Activated T-cell treated with anti-CD3 and anti-CD28 coated beads for 24 hours (primary cell): Measurements from ENCODE around the gene GLB1L2.
"Not testable (repeated sequence)": the region's sequence is repeated elsewhere in the genome, so short reads cannot be mapped to it uniquely, and the experiment has no call there.

ENCODE experiments used
- DNase-seq: peaks from one replicate; pipeline ENCODE4 v3.0.0-alpha.2; 2020; ENCODE audit warnings: low read depth

Gene GLB1L2

DNA sequence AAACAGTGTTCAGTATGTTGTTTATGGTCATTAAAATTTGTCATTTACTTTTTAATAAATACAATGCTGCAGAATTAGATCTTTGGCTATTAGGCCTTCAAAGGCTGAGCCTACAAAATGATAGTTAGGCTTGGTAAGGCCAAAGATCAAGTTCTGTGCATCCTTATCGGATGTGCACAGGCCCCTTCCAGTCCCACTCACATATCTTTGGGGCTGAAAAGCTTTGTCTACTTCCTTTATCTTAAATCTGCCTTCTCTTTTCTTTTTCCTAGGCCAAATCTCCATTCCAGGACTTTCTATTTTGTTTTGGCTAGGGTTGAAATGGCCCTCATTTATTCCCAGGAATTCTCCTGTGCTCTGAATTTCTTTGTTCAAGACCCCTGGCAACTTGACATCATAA, 3.4 kb upstream of the GLB1L2 start:
- no peak for DNase-seq

DNA sequence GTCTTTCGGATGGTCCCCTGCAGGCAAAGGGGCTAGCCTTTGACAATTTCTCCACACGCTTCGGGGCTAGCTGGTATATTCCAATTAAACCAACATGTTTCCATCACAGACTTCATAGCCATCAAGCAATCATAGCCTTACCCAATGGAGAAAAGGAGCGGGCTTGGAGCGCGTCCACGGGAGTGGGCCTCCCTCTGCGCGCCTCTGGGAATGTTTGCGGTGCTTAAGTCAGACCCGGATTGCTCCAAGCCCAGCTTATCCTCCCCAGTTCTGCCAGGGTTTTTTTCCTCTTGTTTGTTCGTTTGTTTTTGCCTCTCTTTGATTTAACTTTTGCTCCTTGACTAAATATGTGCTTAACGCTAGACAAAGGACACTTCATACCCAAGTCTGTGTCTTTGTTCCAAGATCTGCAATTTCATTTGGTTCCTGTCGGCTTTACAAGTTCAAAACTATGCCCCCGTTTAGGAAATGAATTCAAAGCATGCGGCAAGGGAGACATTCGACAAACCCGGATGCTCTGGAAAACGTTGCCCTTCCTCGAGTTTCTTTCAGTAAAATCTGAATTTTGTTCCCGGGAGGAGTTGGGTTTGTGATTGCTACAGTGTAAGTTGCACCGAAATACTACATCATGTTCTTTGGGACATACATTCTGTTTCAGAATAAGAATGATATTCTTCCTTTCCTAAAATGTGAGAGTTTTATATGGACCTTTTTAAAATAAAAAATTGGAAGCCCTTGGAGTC, 1.0 kb upstream of the GLB1L2 start:
- DNase-seq = no peak

DNA sequence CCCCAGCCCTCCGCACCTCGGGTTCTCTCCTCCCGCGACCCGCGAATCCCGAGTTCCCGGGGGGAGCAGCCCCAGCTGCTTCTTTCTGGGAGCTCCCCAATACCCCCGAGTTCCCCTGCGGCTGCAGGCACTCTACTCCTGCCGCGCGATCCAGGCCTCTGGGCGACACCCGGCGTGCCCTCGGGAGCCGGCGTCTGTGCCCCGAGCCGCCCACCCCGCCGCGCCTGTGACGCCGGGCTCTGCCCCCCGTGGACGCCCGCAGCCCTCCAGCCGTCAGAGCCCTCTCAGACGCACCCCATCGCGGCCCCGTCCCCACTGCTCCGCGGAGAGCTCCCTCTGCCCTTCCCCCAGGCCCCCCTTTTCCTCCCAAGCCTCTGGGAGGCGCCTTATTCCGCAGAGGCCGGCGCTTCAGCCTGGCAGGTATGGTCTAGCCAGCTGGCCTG, 422 bp downstream of the GLB1L2 start:
- no peak for DNase-seq

DNA sequence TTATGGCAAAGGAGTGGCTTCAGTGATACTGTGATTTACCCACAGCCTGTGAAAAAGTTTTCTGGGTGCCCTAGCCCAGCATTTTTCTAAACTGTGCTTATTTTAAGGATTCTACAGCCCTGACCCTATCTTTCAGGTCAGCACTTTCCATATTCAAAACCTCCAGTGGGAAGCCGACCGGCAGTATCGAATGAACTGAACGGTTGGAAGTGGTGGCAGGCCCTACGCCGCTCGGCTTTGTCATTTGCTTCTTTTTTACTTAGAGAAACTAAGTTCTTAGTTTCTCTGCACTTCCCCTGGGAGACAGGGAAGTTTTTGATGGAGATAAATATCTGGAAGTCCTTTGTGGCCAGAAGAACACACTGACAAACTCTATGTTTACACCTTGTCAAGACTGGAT, 994 bp downstream of the GLB1L2 start:
- no peak for DNase-seq

DNA sequence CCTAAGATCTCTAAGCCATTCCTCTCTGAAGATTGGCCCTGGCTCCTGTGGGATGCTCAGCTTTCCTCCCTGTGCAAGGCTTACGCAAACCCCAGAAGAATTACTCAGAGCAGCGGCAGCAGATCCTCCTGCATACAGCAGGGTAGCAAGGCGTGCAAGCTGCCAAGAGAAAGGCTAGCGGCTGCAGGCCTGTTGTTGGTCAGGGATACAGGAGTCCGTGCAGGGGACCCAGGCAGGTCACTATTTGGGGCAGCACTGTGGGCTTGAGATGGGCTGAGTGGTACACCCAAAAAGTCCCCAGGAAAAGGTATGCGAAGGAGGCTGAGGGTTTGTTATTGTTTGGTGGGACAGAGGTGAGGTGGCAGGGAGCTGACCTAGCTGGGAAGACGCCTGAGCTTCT, 1.5 kb downstream of the GLB1L2 start:
- no peak for DNase-seq

DNA sequence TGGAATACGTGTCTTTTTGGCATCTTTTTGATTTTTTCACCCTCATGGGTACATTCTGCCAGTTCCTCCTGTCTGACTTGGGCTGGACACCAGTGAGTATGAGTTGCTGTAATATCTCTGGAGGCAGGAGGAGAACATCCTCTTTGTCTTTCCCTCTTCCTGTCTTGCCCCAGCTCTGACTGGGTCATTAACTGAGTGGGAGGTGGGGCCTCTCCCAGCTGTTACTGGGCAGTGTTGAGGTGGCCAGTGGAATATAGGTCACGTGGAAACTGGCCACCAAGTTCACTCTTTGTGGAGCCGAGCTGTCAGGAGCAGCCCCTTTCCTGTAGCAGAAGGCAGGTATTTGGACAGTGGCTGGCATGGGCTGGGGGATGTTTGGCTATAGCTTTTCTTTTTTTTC, 2.2 kb downstream of the GLB1L2 start:
- DNase-seq = no peak

DNA sequence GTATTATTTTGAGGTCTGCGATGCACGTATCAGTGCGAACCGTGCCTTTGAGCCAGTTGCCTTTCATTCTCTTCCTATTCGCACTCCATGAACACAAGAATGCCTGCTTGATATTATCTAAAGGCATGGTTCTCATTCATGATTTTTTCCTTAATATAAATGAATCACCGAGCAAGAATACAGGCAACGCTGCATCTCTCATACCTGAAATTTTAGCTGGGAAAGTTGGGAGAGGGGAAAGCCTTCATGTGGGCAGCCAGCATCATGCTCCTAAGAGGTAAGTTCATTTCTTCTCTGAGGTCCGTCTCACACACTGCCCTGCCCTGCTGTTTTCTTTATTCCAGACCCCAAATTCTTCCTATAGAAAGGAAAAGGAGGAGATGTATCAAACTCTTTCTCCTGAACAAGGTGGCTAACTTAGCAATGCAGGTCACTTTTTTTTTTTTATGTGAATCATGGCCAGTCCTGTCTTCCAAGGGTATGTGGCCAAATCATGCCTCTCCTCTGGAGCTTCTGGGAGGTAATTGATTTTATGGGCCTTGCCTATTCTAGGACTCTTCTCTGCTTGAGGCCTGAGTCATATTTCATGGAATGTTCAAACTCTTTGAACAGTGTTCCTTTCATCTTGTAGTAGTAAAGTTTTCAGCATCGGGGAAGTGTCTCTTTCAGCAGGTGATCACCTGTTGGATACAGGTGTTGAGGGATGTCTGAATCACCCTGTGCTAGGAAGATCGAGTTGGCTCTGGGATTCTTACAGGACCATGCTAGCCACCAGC, 3.2 kb downstream of the GLB1L2 start:
- DNase-seq = no peak

DNA sequence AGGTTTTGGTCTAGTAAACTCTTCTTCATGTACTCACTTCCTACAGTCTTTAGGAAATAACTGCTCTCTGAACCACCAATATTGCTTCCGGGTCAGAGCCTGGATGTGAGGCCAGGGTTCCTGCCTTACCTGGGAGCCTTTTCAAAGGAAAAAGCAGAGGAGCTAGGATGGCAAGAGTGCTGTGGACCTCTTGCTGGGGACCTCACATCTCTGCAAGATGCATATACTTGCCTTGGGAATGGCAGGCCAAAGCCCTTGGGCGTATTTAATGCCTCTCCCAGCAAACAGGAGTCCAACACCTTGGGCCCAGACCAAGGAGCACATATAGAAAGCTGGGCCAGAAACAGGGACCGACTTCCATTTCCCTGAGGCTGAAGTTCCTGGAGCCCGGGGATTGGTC, 5.3 kb downstream of the GLB1L2 start:
- DNase-seq = no peak

DNA sequence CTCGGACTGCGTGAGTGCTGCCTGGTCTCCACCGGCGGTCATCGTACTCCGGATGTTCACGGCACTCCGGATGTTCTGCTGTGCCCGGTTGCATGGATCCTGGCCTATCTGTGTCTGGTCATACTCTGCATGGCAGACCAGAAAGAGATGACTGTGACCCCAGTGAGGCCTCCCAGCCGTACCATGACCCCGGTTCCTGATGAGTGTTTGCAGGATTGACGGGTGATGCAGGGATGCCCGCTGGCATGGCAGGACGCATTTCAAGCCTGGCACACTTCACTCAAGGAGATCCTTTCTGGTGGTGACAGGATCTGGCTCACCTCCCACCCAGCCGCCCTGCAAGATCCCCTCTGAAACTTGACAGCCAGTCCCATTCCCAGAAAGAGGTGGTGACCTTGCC, 6.3 kb downstream of the GLB1L2 start:
- DNase-seq = no peak

DNA sequence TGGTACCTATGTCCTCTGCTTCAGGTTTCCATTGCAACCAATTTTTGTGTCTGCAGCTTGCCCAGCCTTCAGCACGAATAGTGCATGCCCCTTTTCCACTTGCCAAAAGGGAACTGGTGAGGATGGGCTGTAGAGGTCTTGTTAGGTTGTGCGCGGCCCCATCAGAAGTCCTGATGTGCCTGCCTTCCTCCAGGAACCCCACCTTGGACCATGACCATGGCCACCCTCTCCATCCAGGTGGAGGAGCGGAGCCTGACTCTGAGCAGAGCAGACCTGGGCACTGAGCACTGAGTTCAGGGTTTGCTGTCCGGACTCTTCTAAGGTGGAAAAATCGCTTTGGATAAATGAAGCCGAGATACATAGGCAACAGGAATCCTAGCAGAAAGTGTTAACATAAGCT, 6.9 kb downstream of the GLB1L2 start:
- DNase-seq = no peak

DNA sequence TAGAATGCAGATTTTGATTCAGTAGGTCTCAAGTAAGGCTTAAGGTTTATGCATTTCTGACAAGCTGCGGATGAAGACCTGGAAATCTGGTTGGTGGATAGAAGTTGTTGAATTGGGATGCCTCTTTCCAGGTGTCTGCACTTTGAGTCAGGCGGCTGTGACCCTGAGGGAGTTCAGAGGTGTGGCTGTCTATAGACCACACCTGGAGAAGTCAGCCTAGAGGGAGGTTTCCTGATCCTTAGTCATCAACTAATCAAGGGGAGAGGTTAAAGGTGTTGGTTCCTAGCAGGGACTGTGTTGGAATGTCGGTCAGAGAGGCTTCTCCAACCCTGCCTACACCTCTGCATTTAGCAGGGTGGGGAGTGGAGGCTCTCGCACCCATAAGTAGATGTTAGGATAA, 8.0 kb downstream of the GLB1L2 start:
- DNase-seq = no peak

DNA sequence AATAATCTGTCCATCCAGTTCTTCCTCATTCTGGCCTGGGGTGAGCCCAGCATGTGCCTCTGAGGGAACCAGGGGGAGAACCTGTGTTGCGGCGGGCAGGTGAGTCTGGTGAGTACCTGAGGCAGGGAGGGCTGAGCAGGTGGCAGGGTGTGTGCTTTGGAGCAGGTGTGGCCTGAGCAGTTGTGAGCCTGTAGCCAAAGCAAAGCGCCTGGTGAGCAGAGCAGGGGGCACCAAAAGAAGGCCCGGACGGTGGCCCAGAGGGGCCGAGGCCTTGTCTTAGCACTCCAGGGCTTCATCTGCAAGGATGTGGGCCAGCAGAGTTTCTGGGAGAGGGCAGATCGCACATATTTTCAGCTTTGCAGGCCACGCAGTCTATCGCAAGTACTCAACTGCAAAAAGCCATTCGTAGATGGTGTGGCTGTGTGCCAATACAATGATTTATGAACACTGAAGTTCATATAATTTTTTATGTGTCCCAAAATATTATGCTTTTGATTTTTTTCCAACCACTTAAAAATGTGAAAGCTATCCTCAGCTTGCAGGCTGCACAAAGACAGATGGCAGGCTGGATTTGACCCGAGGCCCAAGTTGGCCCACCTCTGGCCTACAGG, 8.7 kb downstream of the GLB1L2 start:
- no peak for DNase-seq

DNA sequence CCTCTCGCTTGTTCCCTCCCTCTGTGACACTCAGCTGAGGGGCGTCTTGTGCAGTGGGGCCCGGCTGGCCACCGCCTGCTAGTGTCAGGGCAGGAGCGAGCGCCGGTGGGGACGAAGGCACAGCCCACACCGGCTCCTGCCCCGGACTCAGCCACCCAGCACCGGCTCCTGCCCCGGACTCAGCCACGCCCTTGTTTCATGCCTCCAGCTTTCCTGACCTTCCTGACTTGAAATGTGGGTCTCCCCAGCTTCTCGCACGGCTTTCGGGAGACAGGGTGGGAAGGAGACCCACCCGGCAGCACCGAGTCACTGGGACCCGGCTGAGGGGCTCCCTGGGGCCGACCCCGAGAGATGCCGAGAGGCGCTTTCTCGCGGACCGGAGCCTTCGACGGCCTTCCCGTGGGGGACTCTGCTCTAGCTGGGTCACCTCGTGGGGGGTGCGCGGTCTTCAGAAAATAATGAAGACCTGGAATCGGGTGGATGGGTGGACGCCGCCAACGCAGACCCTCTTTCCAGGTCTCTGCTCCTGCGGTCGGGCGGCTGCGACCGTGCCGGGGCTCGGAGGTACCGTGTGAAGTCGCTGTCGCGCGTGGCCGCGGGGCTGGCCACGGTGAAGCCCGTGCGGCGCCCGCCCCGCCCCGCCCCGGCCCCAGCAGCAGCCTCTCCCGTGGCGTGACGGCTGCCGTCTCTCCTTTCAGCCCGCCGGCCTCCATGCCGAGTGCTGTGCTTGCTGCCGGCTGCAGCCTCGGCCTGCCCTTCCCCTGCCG, 10.2 kb downstream of the GLB1L2 start:
- no peak for DNase-seq

DNA sequence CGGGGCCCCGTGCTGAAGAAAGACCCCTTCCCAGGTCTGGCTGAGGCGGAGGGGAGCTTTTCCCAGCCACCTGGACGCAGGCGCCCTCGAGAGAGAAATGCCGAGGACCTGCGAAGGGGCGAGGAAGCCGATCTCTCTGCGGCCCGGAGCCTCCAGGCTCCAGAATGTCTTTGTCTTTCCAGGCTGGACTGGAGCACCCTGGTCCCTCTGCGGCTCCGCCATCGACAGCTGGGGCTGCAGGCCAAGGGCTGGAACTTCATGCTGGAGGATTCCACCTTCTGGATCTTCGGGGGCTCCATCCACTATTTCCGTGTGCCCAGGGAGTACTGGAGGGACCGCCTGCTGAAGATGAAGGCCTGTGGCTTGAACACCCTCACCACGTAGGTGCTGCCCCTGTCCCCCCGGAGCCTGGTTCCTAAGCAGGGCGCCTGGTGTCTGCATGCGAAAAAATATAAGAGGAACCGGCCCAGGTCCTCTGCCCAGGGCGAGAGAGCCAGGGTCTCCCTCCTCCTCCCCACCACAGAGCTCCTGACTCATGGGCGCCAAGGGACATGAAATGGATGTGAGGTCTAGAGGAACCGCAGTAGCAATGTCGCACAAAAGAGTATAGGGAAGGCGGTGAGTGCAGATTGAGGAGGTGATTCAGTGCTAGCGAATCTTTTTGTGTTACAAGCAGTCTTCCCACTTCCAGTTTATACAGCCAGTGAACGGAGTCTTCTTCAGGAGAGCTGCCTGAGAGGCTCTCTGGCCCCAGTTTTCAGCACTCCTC, 11.0 kb downstream of the GLB1L2 start:
- no peak for DNase-seq

DNA sequence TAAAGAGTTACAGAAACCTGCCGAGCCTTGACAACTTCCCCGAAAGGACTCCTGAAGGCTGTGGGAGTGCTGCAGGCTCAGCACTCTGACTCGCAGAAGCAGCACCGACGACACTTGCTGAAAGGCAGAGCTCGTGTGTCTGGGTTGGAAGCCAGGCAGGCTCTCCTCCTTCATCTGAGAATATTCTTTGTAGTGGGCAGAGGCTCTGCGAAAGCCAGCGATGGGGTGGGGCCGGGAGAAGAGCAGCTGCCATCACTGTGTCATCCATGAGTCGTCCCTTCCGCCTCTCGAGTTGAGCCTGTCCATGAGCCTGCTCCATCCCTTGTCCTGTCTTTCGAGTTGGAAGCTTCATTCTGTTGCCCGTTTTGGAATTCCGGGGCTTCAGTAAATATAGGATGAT, 11.9 kb downstream of the GLB1L2 start:
- DNase-seq = no peak

DNA sequence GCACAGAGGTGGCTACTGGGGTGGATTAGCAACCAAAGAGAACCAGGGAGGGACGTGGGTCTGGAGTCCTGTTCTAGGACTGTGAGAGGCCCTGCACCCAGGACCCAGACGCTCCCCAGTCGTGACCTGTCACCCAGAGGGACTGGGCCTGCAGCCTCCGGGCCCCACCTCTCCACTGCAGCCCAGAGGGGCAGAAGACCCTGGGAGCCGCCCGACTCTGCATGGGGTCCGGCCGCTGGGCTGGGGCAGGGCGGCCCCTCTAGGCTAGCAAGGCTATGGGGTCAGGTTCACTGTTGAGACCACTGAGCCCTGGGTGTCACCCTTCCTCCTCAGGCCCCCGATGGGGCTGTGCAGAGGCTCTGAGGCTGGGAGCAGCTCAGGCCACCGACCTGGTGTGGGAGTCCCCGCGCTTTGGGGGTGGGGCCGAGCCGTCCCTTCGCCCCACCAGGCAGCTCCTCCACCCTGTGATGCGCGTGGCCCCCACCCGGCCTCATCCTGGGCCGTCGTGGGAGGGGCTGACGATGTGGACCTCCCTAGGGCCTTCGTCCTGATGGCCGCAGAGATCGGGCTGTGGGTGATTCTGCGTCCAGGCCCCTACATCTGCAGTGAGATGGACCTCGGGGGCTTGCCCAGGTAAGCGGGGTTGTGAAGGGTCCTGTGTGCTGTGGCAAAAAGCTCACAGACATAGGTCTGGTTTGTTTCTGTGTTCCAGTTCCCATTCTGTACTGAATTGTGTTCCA, 12.9 kb downstream of the GLB1L2 start:
- DNase-seq = not testable (repeated sequence)

DNA sequence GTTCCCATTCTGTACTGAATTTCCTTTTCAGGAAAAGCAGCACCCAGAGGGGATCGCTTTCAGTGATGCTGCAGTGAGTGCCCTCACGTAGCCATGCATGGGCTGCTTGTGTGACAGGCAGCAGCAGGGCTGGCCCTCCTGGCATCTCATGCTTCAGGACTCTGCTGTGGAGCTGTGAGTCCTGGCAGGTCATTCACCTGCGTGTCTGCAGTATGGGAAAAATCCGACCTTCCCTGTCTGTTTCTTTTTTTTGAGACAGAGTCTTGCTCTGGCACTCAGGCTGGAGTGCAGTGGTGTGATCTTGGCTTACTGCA, 13.4 kb downstream of the GLB1L2 start:
- no peak for DNase-seq

DNA sequence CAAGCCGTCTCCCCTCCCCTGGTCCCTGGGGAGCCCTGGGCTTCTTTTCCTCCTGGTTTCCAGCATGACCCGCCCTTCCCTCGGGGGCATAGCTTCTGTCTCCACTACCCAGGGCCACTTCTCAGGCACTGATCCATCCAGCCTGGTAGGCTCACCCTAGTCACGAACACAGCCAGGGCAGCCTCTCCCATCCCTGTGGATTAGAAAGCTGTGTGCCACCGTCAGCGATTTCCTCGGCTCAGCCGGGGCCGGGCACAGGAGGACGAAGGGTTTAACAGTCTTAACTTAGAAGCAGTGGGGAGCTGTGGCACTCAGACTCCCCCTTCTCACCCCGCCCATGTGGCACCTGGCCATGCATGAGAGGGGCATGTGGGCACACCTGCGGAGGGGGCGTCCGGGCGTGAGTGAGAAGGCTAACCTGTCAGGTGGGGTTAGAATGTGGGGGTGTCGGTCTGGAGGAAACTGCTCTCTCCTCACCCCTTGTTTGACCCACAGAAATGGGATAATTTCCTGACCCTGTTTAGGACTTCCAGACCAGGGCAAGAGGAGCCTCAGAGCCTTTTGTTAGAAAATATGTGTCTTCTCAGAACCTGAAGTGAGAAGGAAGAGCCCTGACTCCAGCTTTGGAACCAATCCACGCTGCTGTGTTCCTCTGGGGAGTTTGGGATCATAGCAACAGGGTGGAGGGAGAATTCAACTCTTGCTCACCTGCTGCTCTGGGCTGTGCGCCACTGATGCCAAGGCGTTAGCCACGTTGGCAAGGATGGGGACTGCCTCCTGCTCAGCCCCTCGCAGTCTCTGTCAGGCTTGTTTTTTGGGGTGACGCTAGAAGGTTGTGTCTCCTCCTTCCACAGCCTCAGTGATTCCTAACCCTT, 14.6 kb downstream of the GLB1L2 start:
- no peak for DNase-seq

DNA sequence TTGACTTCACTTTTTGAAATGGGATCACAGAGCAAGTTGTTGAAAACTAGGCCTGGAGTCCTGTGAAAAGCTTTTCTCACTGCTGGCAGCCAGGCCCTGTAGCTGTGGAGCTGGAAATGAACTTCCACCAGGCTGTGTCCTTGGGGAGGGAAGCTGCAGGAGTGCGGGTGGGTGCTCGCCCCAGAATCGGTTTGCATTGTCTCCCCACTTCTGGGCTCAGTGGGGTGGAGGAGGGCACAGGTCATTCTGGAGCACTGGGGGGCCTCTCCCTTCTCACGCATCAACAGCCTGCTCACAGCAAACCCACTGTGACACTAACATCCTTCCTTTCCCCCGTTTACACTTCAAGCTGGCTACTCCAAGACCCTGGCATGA, 15.2 kb downstream of the GLB1L2 start:
- DNase-seq = no peak

DNA sequence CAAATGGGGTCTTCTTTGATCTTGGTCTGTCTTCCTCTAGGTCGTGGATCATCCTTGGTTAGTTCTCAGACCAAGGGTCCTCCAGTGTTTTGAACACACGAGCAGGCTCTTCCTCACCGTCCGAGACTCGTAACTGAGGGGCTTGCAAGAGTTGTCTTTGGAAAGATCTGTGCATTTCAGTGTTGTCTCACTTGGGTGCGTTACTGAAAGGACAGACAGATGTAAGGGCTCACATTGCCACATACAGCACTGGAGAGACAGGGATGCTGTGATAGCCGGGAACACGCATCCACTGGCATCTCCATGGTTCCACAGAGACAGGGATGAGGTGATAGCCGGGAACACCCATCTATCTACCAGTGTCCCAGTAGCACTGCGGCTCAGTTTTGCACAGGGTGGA, 15.7 kb downstream of the GLB1L2 start:
- no peak for DNase-seq
